SK-N-SH (cell line): ENCODE data around the gene CDK5RAP2. TPM values are rescaled to one million over a fixed set of nuclear protein-coding genes. Genes with fewer than 3 reads are reported as not detected.

Source experiments
- CTCF ChIA-PET: fragments of 300-600, 350-600 bp; formaldehyde crosslinking; extraction: SDS; loops from one replicate; lab custom pipeline; 2021; lab: Yijun Ruan, JAX
- POLR2A ChIA-PET: fragments of 350-600 bp; sonication (Branson Sonifier 250); formaldehyde crosslinking; extraction: SDS; loops from one replicate; lab custom pipeline; 2020; ENCODE audit warnings: antibody characterized with exemption, inconsistent platforms; lab: Yijun Ruan, JAX
- DNase-seq: peaks from one replicate; pipeline ENCODE4 v3.0.0; 2012
- H2AFZ ChIP-seq: fragments of 200-600 bp; sonication (generic); 2 replicates; pipeline ENCODE4 v1.8.1; 2016; ENCODE audit warnings: antibody characterized with exemption, mild to moderate bottlenecking, low read depth
- H3F3A ChIP-seq: fragments of 200-600 bp; sonication (generic); replicated peaks from 2 replicates; pipeline ENCODE3; 2016; ENCODE audit warnings: antibody characterized with exemption, mild to moderate bottlenecking; ENCODE audit not compliant: insufficient read depth
- H3K27ac ChIP-seq, 2 experiments: fragments of 200-500 bp in 1 of 2; fragments of 200-600 bp in 1 of 2; sonication (Bioruptor generic) in 1 of 2; sonication (generic), shearing (Covaris generic) in 1 of 2; 2 replicates each; pipeline versions ENCODE4 v1.5.1 to v1.6.1; 2014 to 2016; ENCODE audit warnings: low read depth in 2 of 2, inconsistent platforms in 1 of 2, low read length in 1 of 2, mild to moderate bottlenecking in 1 of 2, mixed read lengths in 1 of 2
- H3K27me3 ChIP-seq: fragments of 200-600 bp; sonication (generic), shearing (Covaris generic); 2 replicates; pipeline ENCODE4 v1.6.1; 2016; ENCODE audit warnings: mixed run types; ENCODE audit not compliant: insufficient read depth
- H3K36me3 ChIP-seq, 2 experiments: fragments of 200-500 bp in 1 of 2; fragments of 200-600 bp in 1 of 2; sonication (Bioruptor generic) in 1 of 2; sonication (generic) in 1 of 2; replicated peaks in 1 of 2; 2 replicates each; pipeline versions ENCODE3 to v1.5.1; 2014 to 2016; ENCODE audit warnings: low read length in 1 of 2, mild to moderate bottlenecking in 1 of 2; ENCODE audit not compliant: insufficient read depth in 2 of 2, control insufficient read depth in 1 of 2
- H3K4me1 ChIP-seq, 2 experiments: fragments of 200-500 bp in 1 of 2; fragments of 200-600 bp in 1 of 2; sonication (Bioruptor generic) in 1 of 2; sonication (generic), shearing (Covaris generic) in 1 of 2; 2 replicates each; pipeline versions ENCODE4 v1.5.1 to v1.6.1; 2014 to 2016; ENCODE audit warnings: low read depth in 1 of 2, low read length in 1 of 2, mixed run types in 1 of 2; ENCODE audit not compliant: insufficient read depth in 2 of 2, control insufficient read depth in 1 of 2
- H3K4me2 ChIP-seq: fragments of 200-600 bp; sonication (generic), shearing (Covaris generic); 2 replicates; pipeline ENCODE4 v1.6.1; 2017; ENCODE audit warnings: mixed run types
- H3K4me3 ChIP-seq, 2 experiments: fragments of 200-500 bp in 1 of 2; fragments of 200-600 bp in 1 of 2; sonication (Bioruptor generic) in 1 of 2; sonication (generic), shearing (Covaris generic) in 1 of 2; 2 replicates each; pipeline versions ENCODE4 v1.5.1 to v1.8.1; 2014 to 2016; ENCODE audit warnings: low read depth in 2 of 2, inconsistent platforms in 1 of 2, low read length in 1 of 2, mild to moderate bottlenecking in 1 of 2, mixed read lengths in 1 of 2, moderate library complexity in 1 of 2
- H3K79me2 ChIP-seq: fragments of 200-600 bp; sonication (generic); 2 replicates; pipeline ENCODE4 v1.8.1; 2017; ENCODE audit warnings: mild to moderate bottlenecking; ENCODE audit not compliant: insufficient read depth
- H3K9ac ChIP-seq: fragments of 200-600 bp; sonication (generic); 2 replicates; pipeline ENCODE4 v1.6.1; 2017; ENCODE audit warnings: mixed run types
- H3K9me2 ChIP-seq: fragments of 200-600 bp; sonication (generic); 2 replicates; pipeline ENCODE4 v1.6.1; 2017; ENCODE audit warnings: mixed run types
- H3K9me3 ChIP-seq: fragments of 200-600 bp; sonication (generic); 2 replicates; pipeline ENCODE4 v1.6.1; 2017; ENCODE audit warnings: mixed run types, mild to moderate bottlenecking, moderate library complexity
- H4K20me1 ChIP-seq: fragments of 200-600 bp; sonication (generic); 2 replicates; pipeline ENCODE4 v1.6.1; 2017; ENCODE audit warnings: mild to moderate bottlenecking, mixed run types; ENCODE audit not compliant: insufficient read depth
- ELF1 ChIP-seq: IDR thresholded peaks from 2 replicates; pipeline ENCODE4 v1.4.0; 2012
- EP300 ChIP-seq, 2 experiments: IDR thresholded peaks; 2 replicates each; pipeline versions ENCODE4 v1.4.0 to v1.6.1; 2012; ENCODE audit warnings: borderline replicate concordance in 1 of 2, low read depth in 1 of 2, low read length in 1 of 2
- FOSL2 ChIP-seq: IDR thresholded peaks from 2 replicates; pipeline ENCODE4 v1.4.0; 2012; ENCODE audit warnings: low read depth, mild to moderate bottlenecking, moderate library complexity, borderline replicate concordance
- IRF3 ChIP-seq: fragments of 150-350 bp; IDR thresholded peaks from 2 replicates; pipeline ENCODE4 v1.6.1; 2016; ENCODE audit warnings: mild to moderate bottlenecking, low read depth, low read length
- MAX ChIP-seq: IDR thresholded peaks from 2 replicates; pipeline ENCODE4 v1.4.0; 2012; ENCODE audit warnings: low read depth
- NFIC ChIP-seq: IDR thresholded peaks from 2 replicates; pipeline ENCODE4 v1.4.0; 2012; ENCODE audit warnings: borderline replicate concordance
- REST ChIP-seq: IDR thresholded peaks from 2 replicates; pipeline ENCODE4 v1.6.1; 2012; ENCODE audit warnings: mild to moderate bottlenecking, low read depth, low read length, moderate library complexity
- SMC3 ChIP-seq: IDR thresholded peaks from 2 replicates; pipeline ENCODE4 v1.6.1; 2012; ENCODE audit warnings: low read depth, low read length, improper control_type of control experiment
- TAF1 ChIP-seq: IDR thresholded peaks from 2 replicates; pipeline ENCODE4 v1.6.1; 2012; ENCODE audit warnings: low read depth, mild to moderate bottlenecking, low read length, moderate library complexity, borderline replicate concordance
- USF1 ChIP-seq: IDR thresholded peaks from 2 replicates; pipeline ENCODE4 v1.4.0; 2012; ENCODE audit warnings: low read depth, borderline replicate concordance
- YY1 ChIP-seq: IDR thresholded peaks from 2 replicates; pipeline ENCODE4 v1.4.0; 2012; ENCODE audit warnings: low read depth, mild to moderate bottlenecking
- ZBTB33 ChIP-seq: IDR thresholded peaks from 2 replicates; pipeline ENCODE4 v1.4.0; 2012; ENCODE audit warnings: low read depth, borderline replicate concordance
- WGBS: methylation state at CpG from one replicate; pipeline ENCODE4 v1.1.6; 2017; ENCODE audit warnings: low lambda C conversion rate; 5-methylcytosine and 5-hydroxymethylcytosine counted together
- polyA plus RNA-seq, 3 experiments: library from polyadenylated mRNA; depleted of rRNA; stranded (reverse); fragments of >200 nt; gene quantifications; 2 replicates each; pipeline ENCODE4 v1.2.3, GENCODE V29; 2012

The CDK5RAP2 gene
- polyA plus RNA-seq, 1 of the 3 experiments (the other 2 are of a cell fraction), result 20.7 TPM

GRCh38 chr9:120592210-120592609, 12.2 kb upstream of the CDK5RAP2 start:
- Histone ChIP-seq H3K9me3 (no peaks in the 10 kb centered on the region), H3K4me1 (peaks cover 0 to 5% of the 10 kb centered on the region in 2 experiments; a peak in 1 of 4 replicates), H3F3A (no peaks in the 10 kb centered on the region), H2AFZ (no peak overlapping the region), H3K27me3 (no peaks in the 10 kb centered on the region), H3K27ac (no peak overlapping the region), H3K4me3 (no peak overlapping the region), H3K9ac (no peak overlapping the region), H3K4me2 (no peak overlapping the region), H3K36me3 (no peaks in the 10 kb centered on the region), H4K20me1 (no peaks in the 10 kb centered on the region), H3K9me2 (no peaks in the 10 kb centered on the region), H3K79me2 (no peaks in the 10 kb centered on the region)
- POLR2A ChIA-PET, result no interaction called here
- DNase-seq, result no peak
- CTCF ChIA-PET, result no interaction called here
- TF ChIP-seq YY1 (no peak), SMC3 (no peak), NFIC (no peak), MAX (no peak), FOSL2 (no peak), EP300 (IDR thresholded peaks at IDR 0.05; ENCODE audit: borderline replicate concordance in 1 of 2, low read depth in 1 of 2, low read length in 1 of 2) (no peak), TAF1 (no peak), USF1 (no peak), IRF3 (no peak), ELF1 (no peak), REST (no peak), ZBTB33 (no peak)
- WGBS, result 80% methylated on average over 8 of the region's 8 CpGs
